Measurements from ENCODE around the gene QDPR. TPM values are rescaled to one million over a fixed set of nuclear protein-coding genes. Genes with fewer than 3 reads are reported as not detected.
A peak's percentile ranks its signal among the peaks of the same experiment; 100 is the strongest.

QDPR gene
- total RNA-seq, result 10 to 100 TPM; 26.8 TPM

DNA sequence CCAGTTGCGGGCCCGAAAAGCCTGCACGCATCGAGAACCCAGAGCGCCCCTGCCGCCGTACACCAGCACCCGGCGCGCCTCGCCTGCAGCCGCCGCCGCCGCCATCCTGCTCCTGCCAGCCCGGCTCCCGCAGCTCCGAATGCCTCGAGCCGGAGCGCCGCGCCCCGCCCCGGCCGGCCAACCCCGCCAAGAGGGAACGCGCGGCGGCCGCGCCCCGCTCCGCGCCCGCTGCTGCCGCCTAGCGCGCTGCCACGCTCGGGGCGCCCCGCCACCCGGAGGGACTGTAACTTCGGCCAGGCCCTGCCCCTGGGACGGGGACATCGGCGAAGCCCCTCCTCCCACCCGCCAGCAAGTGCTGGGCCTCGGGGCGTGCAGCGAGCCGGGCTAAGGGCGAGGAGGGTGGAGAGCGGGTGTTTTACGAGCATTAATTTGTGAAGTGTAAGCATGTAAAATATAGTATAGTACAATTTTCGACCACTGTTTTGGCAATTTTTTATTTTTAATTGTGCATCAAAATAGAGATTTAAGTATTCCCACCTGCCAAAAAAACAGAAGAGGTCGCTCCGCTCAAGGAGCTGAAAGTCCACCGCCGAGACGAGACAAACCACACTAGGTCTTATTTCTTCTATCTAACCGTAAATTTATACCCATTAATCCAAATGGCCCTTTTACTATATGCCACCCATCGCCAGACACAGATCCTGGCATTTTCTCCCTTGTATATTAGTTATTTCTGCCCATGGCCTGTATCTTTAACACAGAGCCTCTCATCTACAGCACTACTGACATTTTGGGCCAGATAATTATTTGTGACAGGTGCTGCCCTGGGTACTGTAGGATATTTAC lies at the start of gene QDPR:
Gene QDPR, minus strand, starts transcription at position 141 of the 846 bp plus-strand sequence. Its CDS starts 36 bp downstream, at position 105.
- DNase-seq, result peak; percentile 75
- CTCF ChIA-PET, result interaction anchor here (0.8 to 1.5 kb wide), 3 partner anchors 8 to 1220 kb away, joined by 3 read pairs; no protein-coding TSS in a partner anchor
- Mint-ChIP-seq H3K4me3 (peak within 1 kb of the TSS; percentile 90), H3K36me3 (ENCODE audit: low read depth) (peaks cover 8% of the 10 kb centered on the region), H3K27ac (peak within 1 kb of the TSS; percentile 93), H3K9me3 (no peaks in the 10 kb centered on the region), H3K4me1 (peaks cover 27% of the 10 kb centered on the region), H3K27me3 (peaks cover 10% of the 10 kb centered on the region)
- POLR2A ChIA-PET, result no interaction called here

DNA sequence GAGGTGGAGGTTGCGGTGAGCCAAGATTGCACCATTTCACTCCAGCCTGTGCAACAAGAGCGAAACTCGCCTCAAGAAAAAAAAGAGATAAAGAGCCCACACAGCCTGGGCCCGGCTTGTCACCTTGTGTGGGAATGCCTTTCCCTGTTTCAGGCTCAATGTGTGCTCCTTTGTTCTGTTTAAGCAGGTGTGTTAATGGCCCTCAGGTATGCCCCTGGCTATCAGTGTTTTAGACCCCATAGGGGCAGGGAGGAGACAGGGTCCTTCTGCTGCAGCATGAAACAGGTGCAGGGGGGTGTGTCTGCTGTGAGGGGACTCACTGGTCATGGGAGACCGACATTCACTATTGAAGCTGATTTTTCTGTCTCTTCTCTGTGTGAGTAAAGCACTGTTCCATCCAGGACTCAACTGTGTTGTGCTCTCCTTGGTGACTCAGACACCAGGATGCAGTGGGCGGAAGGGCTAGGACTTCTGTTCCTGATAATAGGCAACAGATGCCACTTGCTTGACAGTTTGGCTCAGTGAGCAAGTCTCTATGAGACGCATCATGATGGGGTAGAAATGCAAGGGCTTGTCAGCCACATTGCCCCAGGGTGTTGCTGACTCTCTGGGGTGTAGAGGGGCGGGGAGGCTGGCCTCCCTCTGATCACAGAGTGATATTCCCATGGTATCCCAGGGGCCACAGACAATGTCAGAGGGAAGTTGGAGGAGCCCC lies 49.5 kb upstream of the QDPR start:
- DNase-seq, result no peak
- ChIA-PET POLR2A (no interaction called here), CTCF (no interaction called here)
- no peaks in the 10 kb centered on the region for H3K9me3 Mint-ChIP-seq
- H3K4me1 Mint-ChIP-seq, result no peaks in the 10 kb centered on the region
- no peak overlapping the region for H3K4me3 Mint-ChIP-seq
- no peak overlapping the region for H3K27ac Mint-ChIP-seq
- peaks cover 3% of the 10 kb centered on the region for H3K27me3 Mint-ChIP-seq
- H3K36me3 Mint-ChIP-seq (ENCODE audit: low read depth), result no peaks in the 10 kb centered on the region

DNA sequence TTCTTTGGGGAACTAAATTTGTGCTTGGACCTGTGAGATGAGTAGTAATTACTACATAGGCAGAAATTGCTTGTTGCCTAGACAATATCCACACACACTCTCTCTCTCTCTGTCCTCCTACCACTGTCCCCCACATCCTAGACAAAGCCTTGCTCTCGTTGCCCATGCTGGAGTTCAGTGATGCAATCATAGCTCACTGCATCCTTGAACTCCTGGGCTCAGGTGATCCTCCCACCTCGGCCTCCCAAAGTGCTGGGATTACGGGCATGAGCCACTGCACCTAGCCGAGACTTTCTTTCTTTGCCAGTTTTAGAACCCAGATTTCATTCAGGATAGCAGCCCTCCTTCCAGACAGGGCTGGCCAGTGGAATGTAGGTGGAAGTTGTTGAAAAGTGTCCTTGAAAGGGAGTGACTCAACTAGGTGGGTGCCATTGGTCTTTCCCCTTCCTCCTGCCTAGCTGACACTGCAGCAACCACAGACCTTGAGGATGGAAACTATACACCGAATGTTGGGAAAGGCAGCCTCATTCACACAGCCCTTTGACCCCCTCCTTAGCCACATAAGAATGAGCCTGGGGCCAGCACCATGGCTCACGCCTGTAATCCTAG lies 48.3 kb upstream of the QDPR start:
- Mint-ChIP-seq H3K4me3 (no peak overlapping the region), H3K27me3 (peaks cover 5% of the 10 kb centered on the region), H3K36me3 (ENCODE audit: low read depth) (no peaks in the 10 kb centered on the region), H3K4me1 (no peaks in the 10 kb centered on the region), H3K9me3 (no peaks in the 10 kb centered on the region), H3K27ac (no peak overlapping the region)
- CTCF ChIA-PET, result interaction anchor here (0.7 to 1.0 kb wide), 2 partner anchors 13 to 1869 kb away, joined by 3 read pairs; no protein-coding TSS in a partner anchor
- no peak for DNase-seq
- POLR2A ChIA-PET, result no interaction called here

DNA sequence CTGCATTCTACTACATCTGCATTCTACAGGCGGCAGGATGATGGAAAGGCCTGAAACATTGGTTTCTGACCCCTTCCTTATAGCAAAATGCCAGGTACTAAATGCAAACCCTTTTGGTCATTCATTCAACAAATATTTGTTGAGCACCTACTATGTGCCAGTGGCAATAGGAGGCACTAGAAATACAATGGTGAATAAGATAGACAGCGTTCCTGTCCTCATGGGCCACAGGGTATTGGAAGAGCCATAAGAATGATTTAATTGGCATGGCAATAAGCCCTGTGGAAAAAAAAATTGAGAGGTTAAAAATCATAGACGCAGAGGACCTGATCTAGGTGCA lies 47.8 kb upstream of the QDPR start:
- no peaks in the 10 kb centered on the region for H3K9me3 Mint-ChIP-seq
- peaks cover 8% of the 10 kb centered on the region for H3K27me3 Mint-ChIP-seq
- H3K4me3 Mint-ChIP-seq, result no peak overlapping the region
- DNase-seq, result no peak
- ChIA-PET CTCF (interaction anchor here (1.0 kb wide), 1 partner anchor 12 kb away, joined by 3 read pairs; no protein-coding TSS in a partner anchor), POLR2A (no interaction called here)
- H3K36me3 Mint-ChIP-seq (ENCODE audit: low read depth), result no peaks in the 10 kb centered on the region
- H3K27ac Mint-ChIP-seq, result no peak overlapping the region
- peaks cover 5% of the 10 kb centered on the region for H3K4me1 Mint-ChIP-seq

DNA sequence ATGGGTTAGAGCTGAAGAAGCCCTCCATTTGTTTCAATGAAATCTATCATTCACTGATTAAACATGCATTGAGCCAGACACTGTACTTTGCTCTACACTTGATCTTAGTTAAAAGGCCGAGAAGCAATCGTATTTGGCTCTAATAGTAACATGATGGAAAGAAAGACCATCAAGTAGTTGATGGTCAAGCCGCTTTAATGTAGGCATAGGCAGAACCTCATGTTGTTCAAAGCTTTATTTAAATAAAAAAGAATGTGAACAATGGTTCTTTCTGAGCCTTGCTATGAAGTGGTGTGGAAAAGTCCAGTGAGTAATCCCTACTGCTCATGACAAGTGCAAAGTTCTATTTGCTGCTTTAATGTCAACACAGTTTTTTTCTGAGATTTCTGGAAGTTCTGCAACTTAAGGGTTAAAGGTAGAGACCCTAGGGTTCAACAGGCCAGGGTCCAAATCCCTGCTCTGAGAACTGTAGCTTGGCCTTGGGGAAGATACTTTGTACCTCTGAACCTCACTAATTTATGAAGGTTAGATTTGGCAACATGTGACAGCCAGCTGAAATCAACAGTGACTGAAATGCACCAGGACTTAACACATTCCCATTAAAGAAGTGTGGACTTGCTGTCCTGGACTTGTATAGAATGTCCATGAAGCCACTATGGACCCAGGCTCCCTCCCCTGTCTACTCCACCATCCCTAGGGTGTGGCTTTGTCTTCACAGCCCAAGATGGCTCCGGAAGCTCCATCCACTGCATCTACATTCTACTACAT lies 47.2 kb upstream of the QDPR start:
- no peaks in the 10 kb centered on the region for H3K9me3 Mint-ChIP-seq
- DNase-seq, result no peak
- CTCF ChIA-PET, result interaction anchor here (1.0 kb wide), 2 partner anchors 12 to 15 kb away, joined by 3 to 4 read pairs; no protein-coding TSS in a partner anchor
- POLR2A ChIA-PET, result no interaction called here
- no peak overlapping the region for H3K27ac Mint-ChIP-seq
- H3K36me3 Mint-ChIP-seq (ENCODE audit: low read depth), result no peaks in the 10 kb centered on the region
- H3K27me3 Mint-ChIP-seq, result peaks cover 8% of the 10 kb centered on the region
- H3K4me1 Mint-ChIP-seq, result peaks cover 6% of the 10 kb centered on the region
- no peak overlapping the region for H3K4me3 Mint-ChIP-seq

DNA sequence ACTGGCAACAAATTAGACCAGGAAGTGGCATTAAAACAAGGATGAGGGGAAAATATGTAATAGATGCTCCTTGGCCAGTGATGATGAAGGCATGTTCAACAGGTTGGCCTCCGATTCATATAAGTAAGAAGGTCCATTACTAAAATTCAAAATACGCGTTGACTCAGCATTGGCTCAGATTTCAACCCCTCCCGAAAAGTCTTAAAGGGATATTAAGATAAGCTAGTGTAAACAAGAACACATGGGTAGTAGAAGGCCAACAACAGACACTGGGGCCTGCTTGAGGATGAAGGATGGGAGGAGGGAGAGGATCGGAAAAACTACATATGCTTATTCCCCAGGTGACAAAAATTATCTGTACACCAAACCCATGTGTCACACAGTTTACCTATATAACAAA lies 46.0 kb upstream of the QDPR start:
- no peaks in the 10 kb centered on the region for H3K36me3 Mint-ChIP-seq (ENCODE audit: low read depth)
- H3K27ac Mint-ChIP-seq, result no peak overlapping the region
- DNase-seq, result no peak
- ChIA-PET CTCF (interaction anchor here (1.8 kb wide), 1 partner anchor 9 kb away, joined by 6 read pairs; no protein-coding TSS in a partner anchor), POLR2A (no interaction called here)
- H3K9me3 Mint-ChIP-seq, result no peaks in the 10 kb centered on the region
- peaks cover 10% of the 10 kb centered on the region for H3K27me3 Mint-ChIP-seq
- peaks cover 6% of the 10 kb centered on the region for H3K4me1 Mint-ChIP-seq
- no peak overlapping the region for H3K4me3 Mint-ChIP-seq

DNA sequence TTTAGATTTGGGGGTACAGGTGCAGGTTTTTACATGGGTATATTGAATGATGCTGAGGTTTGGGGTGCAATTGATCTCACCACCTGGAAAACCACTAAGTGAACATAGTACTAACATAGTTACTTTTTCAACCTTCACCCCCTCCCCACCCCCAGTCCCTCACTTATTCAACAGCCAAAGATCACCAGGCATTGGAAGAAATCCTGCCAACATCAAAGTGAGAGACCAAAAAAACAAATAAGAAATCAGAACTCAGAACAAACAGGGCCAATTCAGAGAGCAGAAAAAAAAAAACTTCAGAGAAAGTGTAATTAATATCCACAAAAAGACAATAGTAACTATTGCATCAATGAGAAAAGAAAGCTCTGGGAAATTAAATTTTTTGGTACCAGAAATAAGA lies 44.6 kb upstream of the QDPR start:
- no peaks in the 10 kb centered on the region for H3K9me3 Mint-ChIP-seq
- no peak overlapping the region for H3K27ac Mint-ChIP-seq
- DNase-seq, result no peak
- H3K4me1 Mint-ChIP-seq, result peaks cover 6% of the 10 kb centered on the region
- ChIA-PET CTCF (interaction anchor here (1.8 kb wide), 1 partner anchor 8 kb away, joined by 6 read pairs; no protein-coding TSS in a partner anchor), POLR2A (no interaction called here)
- peaks cover 10% of the 10 kb centered on the region for H3K27me3 Mint-ChIP-seq
- H3K4me3 Mint-ChIP-seq, result no peak overlapping the region
- no peaks in the 10 kb centered on the region for H3K36me3 Mint-ChIP-seq (ENCODE audit: low read depth)

DNA sequence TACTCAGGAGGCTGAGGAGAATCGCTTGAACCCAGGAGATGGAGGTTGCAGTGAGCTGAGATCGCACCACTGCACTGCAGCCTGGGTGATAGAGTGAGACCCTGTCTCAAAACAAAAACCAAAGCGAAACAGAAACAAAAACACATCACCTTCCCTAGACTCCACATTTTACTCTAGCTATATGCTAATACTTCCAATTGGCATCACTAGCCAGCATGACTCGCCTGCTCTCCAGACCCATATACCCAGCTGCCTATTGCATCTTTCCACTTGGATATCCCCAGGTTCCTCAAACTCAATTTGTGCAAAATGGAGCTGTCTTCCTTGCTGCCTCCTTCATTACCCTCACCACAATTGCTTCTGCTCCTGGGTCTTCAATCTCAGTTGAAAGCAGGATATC lies 42.7 kb upstream of the QDPR start:
- Mint-ChIP-seq H3K27ac (no peak overlapping the region), H3K4me1 (peaks cover 9% of the 10 kb centered on the region), H3K4me3 (no peak overlapping the region), H3K36me3 (ENCODE audit: low read depth) (no peaks in the 10 kb centered on the region), H3K27me3 (peaks cover 13% of the 10 kb centered on the region), H3K9me3 (no peaks in the 10 kb centered on the region)
- CTCF ChIA-PET, result interaction anchor here (1.5 kb wide), 1 partner anchor 16 kb away, joined by 7 read pairs; no protein-coding TSS in a partner anchor
- DNase-seq, result no peak
- POLR2A ChIA-PET, result no interaction called here

DNA sequence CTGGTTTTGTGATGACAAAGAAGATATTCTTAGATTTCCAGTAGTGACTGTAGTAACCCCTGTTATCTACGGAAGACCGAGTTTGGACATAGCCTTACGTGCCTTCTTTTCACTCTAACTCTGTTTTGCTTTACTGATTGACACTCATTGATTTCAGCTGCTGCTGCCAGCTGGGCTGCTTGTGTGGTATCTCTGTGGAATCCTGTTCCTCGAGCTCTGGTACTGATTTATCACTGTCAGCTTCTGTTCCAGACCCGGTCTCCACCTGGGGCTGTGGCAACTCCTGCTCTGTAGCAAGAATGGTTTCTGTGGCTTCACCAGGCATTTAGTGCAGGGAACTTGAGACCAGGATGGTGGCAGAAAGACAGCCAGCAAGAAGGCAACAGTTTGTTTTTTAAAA lies 40.5 kb upstream of the QDPR start:
- ChIA-PET CTCF (interaction anchor here (0.6 to 1.2 kb wide), 2 partner anchors 15 to 44 kb away, joined by 3 read pairs; no protein-coding TSS in a partner anchor), POLR2A (no interaction called here)
- no peak for DNase-seq
- H3K4me1 Mint-ChIP-seq, result peaks cover 15% of the 10 kb centered on the region
- no peak overlapping the region for H3K4me3 Mint-ChIP-seq
- no peaks in the 10 kb centered on the region for H3K9me3 Mint-ChIP-seq
- no peaks in the 10 kb centered on the region for H3K36me3 Mint-ChIP-seq (ENCODE audit: low read depth)
- peaks cover 13% of the 10 kb centered on the region for H3K27me3 Mint-ChIP-seq
- H3K27ac Mint-ChIP-seq, result no peak overlapping the region

DNA sequence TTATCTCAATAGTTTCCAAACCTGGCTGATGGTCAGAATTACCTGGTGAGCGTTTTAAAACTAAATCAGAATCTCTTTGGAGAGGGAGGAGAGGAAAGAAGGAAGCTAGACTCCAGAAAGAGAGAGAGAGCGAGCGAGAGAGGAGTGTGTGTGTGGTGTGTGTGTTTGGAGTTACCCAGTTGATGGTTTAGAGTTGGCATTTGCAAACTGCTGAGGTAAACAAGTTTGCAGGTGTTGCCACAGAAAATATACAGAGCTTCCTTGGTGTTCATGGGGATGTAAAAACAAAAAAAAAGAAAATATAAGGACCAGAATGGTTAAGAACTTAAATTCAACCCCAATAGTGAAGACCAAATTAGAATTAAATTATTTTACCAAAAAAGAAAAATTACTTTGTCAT lies 38.7 kb upstream of the QDPR start:
- Mint-ChIP-seq H3K4me3 (no peak overlapping the region), H3K27ac (no peak overlapping the region), H3K27me3 (peaks cover 8% of the 10 kb centered on the region), H3K36me3 (ENCODE audit: low read depth) (no peaks in the 10 kb centered on the region), H3K9me3 (no peaks in the 10 kb centered on the region), H3K4me1 (peaks cover 15% of the 10 kb centered on the region)
- ChIA-PET POLR2A (no interaction called here), CTCF (no interaction called here)
- DNase-seq, result no peak

DNA sequence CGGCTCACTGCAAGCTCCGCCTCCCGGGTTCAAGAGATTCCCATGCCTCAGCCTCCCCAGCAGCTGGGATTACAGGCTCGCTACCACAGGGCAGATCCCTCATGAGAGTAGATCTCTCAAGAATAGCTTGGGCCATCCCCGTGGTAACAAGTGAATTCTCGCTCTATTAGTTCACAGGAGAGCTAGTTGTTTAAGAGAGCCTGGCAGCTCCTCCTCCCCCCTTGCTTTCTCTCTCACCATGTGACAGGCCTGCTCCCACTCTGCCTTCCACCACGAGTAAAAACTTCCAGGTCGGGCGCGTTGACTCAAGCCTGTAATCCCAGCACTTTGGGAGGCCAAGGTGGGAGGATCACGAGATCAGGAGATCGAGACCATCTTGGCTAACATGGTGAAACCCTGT lies 34.8 kb upstream of the QDPR start:
- CTCF ChIA-PET, result interaction anchor here (1.0 to 1.1 kb wide), 3 partner anchors 13 to 88 kb away, joined by 3 read pairs; no protein-coding TSS in a partner anchor
- Mint-ChIP-seq H3K27ac (no peak overlapping the region), H3K27me3 (peaks cover 13% of the 10 kb centered on the region)

DNA sequence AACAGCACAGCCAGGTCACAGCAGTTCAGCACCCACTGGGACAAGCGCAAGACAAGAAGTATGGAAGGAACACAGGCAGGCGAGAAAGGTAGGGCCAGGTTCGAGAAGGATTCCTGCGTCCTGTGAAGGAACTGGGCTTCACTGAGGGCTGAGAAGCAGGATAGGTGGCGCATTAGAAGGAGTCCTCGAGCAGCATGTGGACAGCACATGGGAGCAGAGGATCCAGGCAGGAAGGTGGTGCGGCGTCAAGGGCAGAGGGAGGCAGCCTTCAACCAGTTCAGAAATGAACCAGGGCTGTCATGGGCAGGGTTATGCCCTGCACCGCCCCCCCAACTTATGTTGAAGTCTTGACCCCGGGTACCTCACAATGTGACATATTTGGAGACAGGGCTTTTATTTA lies 34.3 kb upstream of the QDPR start:
- H3K4me1 Mint-ChIP-seq, result peaks cover 9% of the 10 kb centered on the region
- ChIA-PET POLR2A (no interaction called here), CTCF (interaction anchor here (1.1 to 1.5 kb wide), 2 partner anchors 25 to 33 kb away, joined by 3 read pairs; no protein-coding TSS in a partner anchor)
- DNase-seq, result no peak
- no peak overlapping the region for H3K27ac Mint-ChIP-seq
- no peaks in the 10 kb centered on the region for H3K9me3 Mint-ChIP-seq
- H3K4me3 Mint-ChIP-seq, result no peak overlapping the region
- peaks cover 16% of the 10 kb centered on the region for H3K27me3 Mint-ChIP-seq
- no peaks in the 10 kb centered on the region for H3K36me3 Mint-ChIP-seq (ENCODE audit: low read depth)

More for the DNA sequence above, 34.8 kb upstream of the QDPR start:
- H3K36me3 Mint-ChIP-seq (ENCODE audit: low read depth), result no peaks in the 10 kb centered on the region
- no peak for DNase-seq
- POLR2A ChIA-PET, result no interaction called here
- H3K4me1 Mint-ChIP-seq, result peaks cover 9% of the 10 kb centered on the region
- no peaks in the 10 kb centered on the region for H3K9me3 Mint-ChIP-seq
- no peak overlapping the region for H3K4me3 Mint-ChIP-seq

All from activated CD4-positive, alpha-beta T cell treated with anti-CD3 and anti-CD28 coated beads, Interleukin-2, amount 10 ng/mL, durations not matched to agents 7 days and 5 days (primary cell).